K562 (cell line): Measurements from ENCODE around the gene KLHL29. TPM values are rescaled to one million over a fixed set of nuclear protein-coding genes. Genes with fewer than 3 reads are reported as not detected.

Experiments used
- ATAC-seq: fragments of 200-7000 bp; cut with Tn5 transposase; 3 replicates; pipeline ENCODE4 v1.9.1; 2020; ENCODE audit warnings: moderate library complexity
- BruUV-seq: library from RNA; stranded (reverse); fragments of 400-500 nt; replicated peaks from 2 replicates; lab custom pipeline; 2021; lab: Mats Ljungman, UMichigan
- CTCF ChIA-PET: fragments of 300-600 bp; formaldehyde crosslinking; extraction: SDS; loops from one replicate; lab custom pipeline; 2021; ENCODE audit warnings: low intra/inter-chr PET ratio; lab: Yijun Ruan, JAX
- POLR2A ChIA-PET: fragments of 300-600, 350-650 bp; sonication (Branson Sonifier 250); formaldehyde crosslinking; extraction: SDS; loops from one replicate; lab custom pipeline; 2021; ENCODE audit warnings: antibody characterized with exemption, inconsistent platforms; lab: Yijun Ruan, JAX
- DNase-seq, 4 experiments: peaks; one replicate each; pipeline versions ENCODE4 v3.0.0 to v3.0.0-alpha.2; 2011 to 2018; ENCODE audit warnings: low spot score in 3 of 4, mixed read lengths in 3 of 4; ENCODE audit errors: extremely low read depth in 1 of 4
- FAIRE-seq: peaks from 2 replicates; lab custom pipeline; 2011; peaks lifted over from hg19 to GRCh38; lab: Jason Lieb, UNC
- H2AFZ ChIP-seq: 2 replicates; pipeline ENCODE4 v1.6.0; 2011; ENCODE audit warnings: low read depth, low read length, control low read depth, inconsistent platforms
- H3K27ac ChIP-seq: fragments of 200-600 bp; 3 replicates; pipeline ENCODE4 v1.8.0; 2011; ENCODE audit warnings: low read depth, mild to moderate bottlenecking, control low read depth, inconsistent platforms, low read length, moderate library complexity, mixed read lengths; ENCODE audit errors: extremely low read depth
- H3K27me3 ChIP-seq, 2 experiments: fragments of 300-600 bp in 1 of 2; 2 replicates in 1 of 2; 3 replicates in 1 of 2; pipeline versions ENCODE4 v1.6.0 to v1.8.0; 2011; ENCODE audit warnings: inconsistent platforms in 2 of 2, low read length in 2 of 2, mild to moderate bottlenecking in 1 of 2, mixed read lengths in 1 of 2, moderate library complexity in 1 of 2; ENCODE audit not compliant: control insufficient read depth in 2 of 2, insufficient read depth in 2 of 2
- H3K36me3 ChIP-seq: fragments of 300-600 bp; 3 replicates; pipeline ENCODE4 v1.8.0; 2011; ENCODE audit warnings: mild to moderate bottlenecking, low read length, inconsistent platforms; ENCODE audit not compliant: control insufficient read depth, insufficient read depth
- H3K4me1 ChIP-seq, 2 experiments: fragments of 200-600 bp in 1 of 2; replicated peaks in 1 of 2; 2 replicates in 1 of 2; 3 replicates in 1 of 2; pipeline versions ENCODE4 v1.5.1 to v1.8.0; 2011; ENCODE audit warnings: inconsistent platforms in 2 of 2, low read length in 2 of 2, mild to moderate bottlenecking in 1 of 2, mixed read lengths in 1 of 2, moderate library complexity in 1 of 2; ENCODE audit not compliant: control insufficient read depth in 2 of 2, insufficient read depth in 2 of 2
- H3K4me2 ChIP-seq: 2 replicates; pipeline ENCODE4 v1.6.1; 2011; ENCODE audit warnings: low read length, control low read depth, inconsistent platforms, mixed read lengths; ENCODE audit not compliant: insufficient read depth
- H3K4me3 ChIP-seq: fragments of 200-600 bp; sonication (generic), shearing (Covaris generic); 2 replicates; pipeline ENCODE4 v1.5.1; 2016; ENCODE audit warnings: control low read depth, inconsistent platforms
- H3K79me2 ChIP-seq: fragments of 200-600 bp; 3 replicates; pipeline ENCODE4 v1.8.0; 2011; ENCODE audit warnings: low read length, inconsistent platforms; ENCODE audit not compliant: control insufficient read depth, insufficient read depth
- H3K9ac ChIP-seq, 2 experiments: 2 replicates each; pipeline versions ENCODE4 v1.6.0 to v1.6.1; 2011; ENCODE audit warnings: low read depth in 2 of 2, low read length in 2 of 2, control low read depth in 1 of 2, inconsistent platforms in 1 of 2, mild to moderate bottlenecking in 1 of 2, mixed read lengths in 1 of 2; ENCODE audit not compliant: insufficient read depth in 1 of 2
- H3K9me1 ChIP-seq: one replicate; pipeline ENCODE4 v1.6.0; 2011; ENCODE audit warnings: inconsistent platforms, mild to moderate bottlenecking, low read length, moderate library complexity; ENCODE audit not compliant: control insufficient read depth, insufficient read depth
- H3K9me3 ChIP-seq: replicated peaks from 2 replicates; pipeline ENCODE4 v1.5.1; 2011; ENCODE audit warnings: low read depth, low read length, inconsistent platforms; ENCODE audit not compliant: control insufficient read depth, insufficient read depth
- H4K20me1 ChIP-seq: replicated peaks from 2 replicates; pipeline ENCODE4 v1.6.1; 2011; ENCODE audit warnings: low read length, inconsistent platforms, mixed read lengths; ENCODE audit not compliant: control insufficient read depth, insufficient read depth
- HDAC6 ChIP-seq: IDR thresholded peaks from 2 replicates; pipeline ENCODE4 v1.6.1; 2012; ENCODE audit warnings: low read depth, mild to moderate bottlenecking, control low read depth, inconsistent platforms, low read length, moderate library complexity
- MAFF ChIP-seq: IDR thresholded peaks from 2 replicates; pipeline ENCODE4 v1.6.1; 2012; ENCODE audit warnings: low read length, improper control_type of control experiment
- MIER1 ChIP-seq: fragments of 450-650 bp; IDR thresholded peaks from 2 replicates; pipeline ENCODE4 v1.6.1; 2016; ENCODE audit warnings: antibody characterized with exemption, mild to moderate bottlenecking, low read depth
- NEUROD1 ChIP-seq: fragments of 150-350 bp; IDR thresholded peaks from 2 replicates; pipeline ENCODE4 v1.6.1; 2014; ENCODE audit warnings: borderline replicate concordance, low read length, low read depth; ENCODE audit not compliant: partially characterized antibody
- PCBP1 ChIP-seq: fragments of 200-400 bp; formaldehyde crosslinking; IDR thresholded peaks from 2 replicates; pipeline ENCODE4 v1.6.1; 2018; ENCODE audit warnings: mild to moderate bottlenecking, low read depth, low read length; ENCODE audit not compliant: poor library complexity, severe bottlenecking
- PURB ChIP-seq: sonication (generic); formaldehyde crosslinking; IDR thresholded peaks from 2 replicates; pipeline ENCODE4 v1.9.0; 2021; ENCODE audit warnings: low read depth, mild to moderate bottlenecking, missing genetic modification reagents
- SAFB2 ChIP-seq: fragments of 200-400 bp; formaldehyde crosslinking; IDR thresholded peaks from 2 replicates; pipeline ENCODE4 v1.6.1; 2018; ENCODE audit warnings: borderline replicate concordance, low read length, low read depth, moderate library complexity; ENCODE audit not compliant: severe bottlenecking
- ZBTB1 ChIP-seq: sonication (generic); formaldehyde crosslinking; IDR thresholded peaks from 2 replicates; pipeline ENCODE4 v1.8.1; 2023; ENCODE audit warnings: missing genetic modification reagents, low read depth, mild to moderate bottlenecking, borderline replicate concordance
- ZFP30 ChIP-seq: fragments of 250-450 bp; sonication (Bioruptor Pico); IDR thresholded peaks from 2 replicates; pipeline ENCODE4 v1.8.0; 2022; ENCODE audit warnings: moderate library complexity, mild to moderate bottlenecking, inconsistent platforms, borderline replicate concordance
- ZNF175 ChIP-seq: fragments of 200-800 bp; sonication (Bioruptor generic); IDR thresholded peaks from 2 replicates; pipeline ENCODE4 v1.6.1; 2016; ENCODE audit warnings: low read depth, mild to moderate bottlenecking, missing genetic modification characterization, missing compliant biosample characterization
- whole genome bisulfite sequencing: fragments of 100-300 bp; shearing (Covaris generic); methylation state at CpG from one replicate; pipeline ENCODE4 v1.1.6; 2016; ENCODE audit warnings: low coverage, mixed read lengths; ENCODE audit not compliant: insufficient coverage; ENCODE audit errors: missing lambda C conversion rate; 5-methylcytosine and 5-hydroxymethylcytosine counted together
- in situ Hi-C: fragments of 300-500 bp; cut with MboI; formaldehyde crosslinking; loops from 4 replicates; pipeline ENCODE4 v1.15.0; 2018; ENCODE audit warnings: inconsistent platforms, mixed read lengths
- intact Hi-C: fragments of 100-400 bp; cut with micrococcal nuclease; formaldehyde crosslinking; loops from 2 replicates; pipeline ENCODE4 v1.14.2; 2022
- polyA plus RNA-seq, 8 experiments: library from polyadenylated mRNA; depleted of rRNA in 4 of 8; stranded (reverse) in 5 of 8; unstranded in 3 of 8; fragments of >200 nt; fragmentation: Nextera tagmentation in 2 of 8; fragmentation: Illumina TruSeq in 1 of 8; extraction: Ambion mirVana in 2 of 8; extraction: Trizol in 1 of 8; gene quantifications; 2 replicates each; pipeline versions ENCODE4 v1.2.1 to v1.2.3, GENCODE V29; 2011 to 2014; ENCODE audit warnings: inconsistent platforms in 1 of 8, missing spikeins in 1 of 8
- total RNA-seq, 7 experiments: library from RNA; depleted of rRNA in 6 of 7; stranded (reverse); fragments of >200 nt in 6 of 7; fragmentation: Illumina TruSeq in 2 of 7; extraction: Trizol in 2 of 7; gene quantifications; 2 replicates each; pipeline versions ENCODE4 v1.2.1 to v1.2.3, GENCODE V29; 2011 to 2021; ENCODE audit warnings: low replicate concordance in 1 of 7

KLHL29 gene
- total and polyA plus RNA-seq, 9 of the 15 experiments (the other 6 are each of a cell fraction or from before 2014, with no cell fraction given), result 0.03 to 0.31 (median 0.08) TPM; not detected in 1

DNA sequence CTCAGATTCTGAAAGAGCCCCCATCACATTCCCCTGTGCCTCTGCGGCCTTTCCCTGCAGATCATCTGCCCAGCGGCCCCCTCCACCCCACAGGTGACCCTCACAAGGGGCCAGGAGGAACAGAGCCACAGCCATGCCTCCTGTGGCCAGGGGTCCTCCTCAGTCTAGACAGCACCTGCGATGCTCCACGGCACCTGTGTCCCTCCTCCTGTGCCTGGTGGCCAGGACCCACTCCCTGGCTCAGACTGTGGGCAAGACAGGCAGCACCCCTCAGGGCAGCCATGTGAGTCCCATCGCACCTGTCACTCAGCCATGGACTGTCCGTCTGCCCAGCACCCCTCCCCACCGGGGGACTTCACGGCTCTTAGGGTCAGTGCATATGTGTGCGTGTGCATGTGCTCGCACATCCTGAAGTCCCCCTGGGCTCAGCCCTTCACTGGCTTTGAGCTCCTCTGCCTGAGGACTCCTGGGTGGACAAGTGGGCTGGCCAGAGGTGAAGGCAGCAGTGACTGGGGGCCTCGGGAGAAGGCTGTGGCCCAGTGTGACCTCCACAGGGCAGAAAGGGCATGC lies 304.2 kb downstream of the KLHL29 start (continued):
- TF ChIP-seq NEUROD1, result no peak
- no peak for TF ChIP-seq SAFB2
- no peak for TF ChIP-seq ZBTB1 (CRISPR knock-in tag)
- TF ChIP-seq HDAC6, result no peak
- TF ChIP-seq MIER1, result no peak
- TF ChIP-seq ZFP30 (CRISPR knock-in tag), result no peak
- TF ChIP-seq MAFF, result no peak
- TF ChIP-seq, all 486 proteins: peak for 0

DNA sequence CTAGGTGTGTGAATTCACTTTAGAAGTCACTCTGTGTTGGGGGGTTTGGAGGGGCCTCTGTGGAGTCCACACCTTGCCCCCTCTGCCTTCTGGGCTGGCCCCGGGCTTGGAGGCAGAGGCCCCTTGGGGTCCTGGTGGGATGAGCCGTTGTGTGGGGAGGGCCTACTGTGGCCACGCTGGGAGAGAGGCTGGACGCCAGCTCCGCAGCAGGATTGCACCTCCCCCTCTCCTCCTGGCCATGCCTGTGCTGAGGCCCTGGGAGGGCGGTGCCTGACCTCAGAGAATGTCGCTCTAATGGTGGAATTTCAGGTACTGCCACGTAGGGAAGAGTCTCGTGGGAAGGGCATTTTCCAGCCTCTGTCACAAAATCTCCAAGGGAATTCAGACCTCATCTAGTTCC lies 304.9 kb downstream of the KLHL29 start:
- Histone ChIP-seq H3K9me3 (no peaks in the 10 kb centered on the region), H3K4me3 (no peak overlapping the region), H3K27me3 (peaks cover 8 to 55% of the 10 kb centered on the region in 2 experiments; a peak in 4 of 5 replicates), H3K9me1 (peaks cover 5% of the 10 kb centered on the region), H2AFZ (no peak overlapping the region), H3K36me3 (no peaks in the 10 kb centered on the region), H3K79me2 (no peaks in the 10 kb centered on the region), H3K27ac (no peak overlapping the region), H3K9ac (no peak overlapping the region), H4K20me1 (peaks cover 14% of the 10 kb centered on the region; the same call in 1 of the 2 replicates), H3K4me2 (no peak overlapping the region), H3K4me1 (peaks cover 0 to 23% of the 10 kb centered on the region in 2 experiments; a peak in 2 of 5 replicates)
- CTCF ChIA-PET, result no interaction called here
- TF ChIP-seq ZNF175 (CRISPR knock-in tag) (no peak), PCBP1 (no peak), PURB (CRISPR knock-in tag) (no peak)
- FAIRE-seq (no peak), ATAC-seq (no peak), DNase-seq (no peak)
- 25% methylated on average over 8 of the region's 9 CpGs for WGBS
- no TSS peak for BruUV-seq
- intact Hi-C loops, result no loop called here
- POLR2A ChIA-PET, result no interaction called here
- in situ Hi-C loops, result no loop called here
